NCI-H146 treated with DMSO at 0.1 percent for 48 hours (cell line): ENCODE measurements around the gene FHL3.

Experiments
- DNase-seq: peaks from one replicate; lab custom pipeline; 2025; ENCODE audit not compliant: unreplicated experiment; lab: John Stamatoyannopoulos, UW

FHL3 gene

GRCh38 chr1:38014724-38015424 is 9.6 kb upstream of the FHL3 start:
- no peak for DNase-seq

DNA sequence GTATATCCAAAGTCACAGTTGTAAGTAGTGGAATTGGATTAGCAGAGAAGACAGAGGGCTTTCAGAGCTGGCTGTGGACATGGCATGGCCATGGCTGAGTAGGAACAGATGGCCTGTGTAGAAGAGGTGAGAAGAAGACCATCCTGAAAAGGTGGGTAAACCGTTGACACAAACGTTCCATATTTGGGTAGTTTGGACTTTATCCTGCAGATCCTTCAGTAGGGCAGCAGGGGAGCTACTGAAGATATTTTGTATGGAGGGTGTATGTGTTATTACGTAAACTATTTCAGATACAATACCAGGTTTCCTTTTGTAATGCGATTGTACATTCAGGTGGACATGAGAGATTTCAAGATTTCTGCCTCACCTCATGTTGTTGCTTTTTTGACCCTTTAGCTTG is 8.9 kb upstream of the FHL3 start:
- DNase-seq, result no peak

- DNase-seq, result no peak
These were observed 7.9 kb upstream of the FHL3 start for GRCh38 chr1:38013227-38013622.

DNA sequence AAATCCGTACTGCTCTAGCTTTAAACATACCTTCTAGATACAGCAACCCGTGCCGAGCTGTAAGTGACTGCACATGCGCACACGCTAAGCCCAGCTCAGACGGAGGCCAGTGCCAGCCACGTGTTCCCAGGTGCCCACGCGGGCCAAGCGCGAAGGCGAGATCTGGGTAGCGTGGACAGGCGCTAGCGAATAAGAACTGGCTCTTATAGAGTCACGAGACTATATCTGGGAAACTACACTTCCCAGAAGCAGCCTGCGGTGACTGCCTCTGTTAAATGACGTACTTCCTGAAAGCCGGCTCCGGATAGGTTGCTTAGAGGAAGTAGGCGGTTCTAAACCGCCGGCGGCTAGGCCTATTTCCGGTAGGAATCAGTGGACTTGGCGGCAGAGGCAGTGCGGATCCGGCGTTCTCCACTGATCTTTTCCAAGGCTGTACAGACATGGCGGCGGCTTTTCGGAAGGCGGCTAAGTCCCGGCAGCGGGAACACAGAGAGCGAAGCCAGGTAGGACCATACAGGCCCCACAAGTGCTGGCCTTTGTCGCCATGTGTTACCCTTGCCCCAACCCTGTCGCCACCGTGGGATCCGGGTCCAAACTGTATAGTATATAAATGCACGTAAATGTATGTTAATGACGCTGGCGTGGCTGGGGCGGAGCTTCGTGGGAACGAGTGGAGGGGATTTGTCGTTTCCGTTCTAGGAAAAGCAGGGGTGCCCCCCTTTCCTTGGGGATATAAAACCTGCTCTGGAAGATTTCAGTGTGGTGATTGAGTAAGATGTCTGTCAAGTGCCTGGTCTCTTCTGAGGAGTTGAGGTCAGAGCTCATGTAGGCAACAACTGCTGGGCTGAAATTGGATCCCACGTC is 7.3 kb upstream of the FHL3 start, which contains the start of gene UTP11:
TSS of gene UTP11 (plus strand) at position 372 of the 864 bp plus-strand sequence. CDS start at position 441, 69 bp downstream.
- peak; percentile 92 for DNase-seq

DNA sequence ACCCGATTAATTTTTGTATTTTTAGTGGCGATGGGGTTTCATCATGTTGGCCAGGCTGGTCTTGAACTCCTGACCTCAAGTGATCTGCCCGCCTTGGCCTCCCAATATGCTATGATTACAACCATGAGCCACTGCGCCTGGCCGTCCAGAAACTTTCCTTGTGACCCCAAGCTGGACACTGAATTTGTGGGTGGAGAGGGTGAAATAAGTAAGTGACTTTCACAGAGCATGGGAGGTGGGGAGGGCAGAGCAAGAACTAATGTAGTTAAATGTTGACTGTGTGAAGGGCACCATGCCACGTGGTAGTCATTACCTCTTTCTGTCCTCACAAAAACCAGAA is 4.5 kb upstream of the FHL3 start:
- no peak for DNase-seq

DNA sequence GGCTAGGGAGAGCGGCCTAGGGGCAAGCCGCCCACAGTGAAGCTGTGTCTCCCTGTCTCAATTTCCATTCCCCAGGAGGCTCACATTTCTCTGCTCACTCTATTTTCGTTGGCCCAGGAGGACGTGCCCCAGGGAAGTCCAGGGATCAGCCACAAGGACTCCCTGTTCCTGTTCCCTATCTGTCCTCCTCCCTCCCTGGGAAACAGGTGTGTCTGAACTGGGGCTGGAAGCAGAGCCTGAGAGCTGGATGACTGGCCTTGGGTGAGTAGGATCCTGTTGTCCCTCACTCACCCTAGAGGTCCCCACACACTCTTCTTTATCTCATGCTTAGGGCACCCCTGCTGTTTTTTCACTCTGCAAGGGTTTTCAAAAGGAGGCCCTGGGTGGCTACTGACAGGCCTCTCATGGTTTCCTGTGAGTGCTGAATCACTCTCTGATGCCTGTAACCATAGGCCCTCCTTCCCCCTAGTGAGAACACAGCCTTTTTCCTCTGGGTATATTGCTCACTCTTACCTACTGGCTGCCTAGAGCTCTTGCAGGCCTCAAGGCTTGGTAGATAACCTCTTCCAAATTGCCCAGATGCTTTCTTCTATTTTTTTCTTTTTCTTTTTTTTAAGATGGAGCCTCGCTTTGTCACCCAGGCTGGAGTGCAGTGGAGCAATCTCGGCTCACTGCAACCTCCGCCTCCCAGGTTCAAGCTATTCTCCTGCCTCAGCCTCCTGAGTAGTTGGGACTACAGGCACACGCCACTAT is 4.0 kb upstream of the FHL3 start:
- peak; percentile 2 for DNase-seq

DNA sequence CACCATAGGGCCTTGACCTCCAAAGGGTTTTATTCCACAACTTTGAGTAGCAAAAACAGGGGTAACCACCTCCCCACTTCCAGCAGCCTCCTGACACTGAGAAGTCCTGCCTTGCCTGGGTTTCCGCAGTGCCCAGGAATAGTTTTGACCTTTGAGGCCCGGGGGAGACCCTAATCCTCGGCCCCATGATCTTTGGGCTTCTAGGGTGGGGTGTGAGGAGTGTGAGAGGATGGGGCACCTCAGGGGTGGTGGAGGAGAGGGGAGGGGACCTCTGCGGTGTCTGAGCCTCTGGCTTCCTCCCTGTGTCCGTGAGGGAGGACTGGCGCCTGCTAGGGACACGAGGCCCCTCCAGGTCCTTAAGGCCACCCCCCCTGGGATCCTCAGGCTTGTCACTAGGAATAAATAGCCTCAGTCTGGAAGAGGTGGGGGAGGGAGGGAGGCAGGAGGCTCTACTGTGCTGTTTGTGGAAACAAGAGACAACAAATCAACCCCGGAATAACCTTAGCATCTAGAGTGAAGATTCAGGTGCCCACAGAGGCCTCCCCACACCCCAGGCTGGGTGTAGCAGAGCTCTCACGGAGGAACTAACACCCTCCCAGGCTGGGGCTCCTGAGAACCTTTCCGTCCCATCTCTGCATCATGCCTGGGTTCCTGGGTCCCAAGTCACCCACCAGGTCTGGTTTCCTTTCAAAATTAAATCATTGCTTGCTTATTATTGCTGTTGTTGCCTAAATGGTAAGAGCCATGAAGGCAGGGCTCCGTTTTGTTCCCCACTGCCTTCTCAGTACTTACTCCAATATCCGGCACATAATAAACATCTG is 904 bp upstream of the FHL3 start:
- no peak for DNase-seq

GRCh38 chr1:38004284-38005108 is 818 bp downstream of the FHL3 start:
- no peak for DNase-seq

GRCh38 chr1:38003261-38004250 is 1.8 kb downstream of the FHL3 start:
- DNase-seq, result no peak

DNA sequence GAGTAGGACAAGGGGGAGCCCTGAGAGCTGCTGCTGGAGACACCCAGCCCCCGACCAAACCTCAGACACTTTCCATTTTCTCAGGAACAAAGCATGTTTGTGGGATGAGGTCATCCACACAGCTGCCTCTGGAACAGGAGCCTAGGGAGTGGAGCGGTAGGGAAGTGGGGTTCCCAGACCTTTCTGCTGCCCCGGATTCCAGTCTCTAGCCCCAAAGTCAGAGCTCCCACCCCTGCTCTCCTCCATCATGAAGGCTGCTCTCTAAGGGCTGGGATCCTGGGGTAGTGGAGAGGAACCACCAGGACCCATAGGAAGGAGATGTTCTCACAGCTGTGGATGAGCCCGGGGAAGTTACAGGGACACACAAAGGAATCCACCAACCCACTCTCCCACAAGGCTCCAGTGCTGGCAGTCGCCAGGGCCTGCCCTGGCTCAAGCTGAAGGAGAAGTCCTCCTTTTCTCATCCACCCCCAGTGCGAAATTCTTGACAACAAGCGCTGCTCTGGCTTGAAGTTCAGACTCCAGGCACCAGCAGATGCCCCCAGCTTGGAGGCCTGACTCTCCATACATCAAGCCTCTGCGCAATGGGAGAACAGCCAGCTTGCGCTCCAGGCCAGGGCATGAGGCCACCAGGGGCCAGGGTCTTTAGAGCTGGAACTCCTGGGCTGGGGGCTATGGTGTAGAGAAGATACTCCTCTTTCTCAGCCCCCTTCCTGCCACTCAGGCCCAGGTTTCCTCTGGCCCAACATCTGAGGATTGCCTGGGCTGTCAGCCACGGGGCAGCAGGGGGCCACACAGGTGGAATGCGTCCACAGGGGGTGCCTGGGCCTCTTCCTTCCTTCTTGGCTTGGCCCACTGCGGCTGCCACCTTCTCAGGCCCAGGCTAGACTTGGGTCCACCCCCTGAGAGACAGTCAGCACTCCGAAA is 4.5 kb downstream of the FHL3 start:
- DNase-seq, result no peak

- DNase-seq, result no peak
These were observed 5.1 kb downstream of the FHL3 start for GRCh38 chr1:38000233-38000528.

DNA sequence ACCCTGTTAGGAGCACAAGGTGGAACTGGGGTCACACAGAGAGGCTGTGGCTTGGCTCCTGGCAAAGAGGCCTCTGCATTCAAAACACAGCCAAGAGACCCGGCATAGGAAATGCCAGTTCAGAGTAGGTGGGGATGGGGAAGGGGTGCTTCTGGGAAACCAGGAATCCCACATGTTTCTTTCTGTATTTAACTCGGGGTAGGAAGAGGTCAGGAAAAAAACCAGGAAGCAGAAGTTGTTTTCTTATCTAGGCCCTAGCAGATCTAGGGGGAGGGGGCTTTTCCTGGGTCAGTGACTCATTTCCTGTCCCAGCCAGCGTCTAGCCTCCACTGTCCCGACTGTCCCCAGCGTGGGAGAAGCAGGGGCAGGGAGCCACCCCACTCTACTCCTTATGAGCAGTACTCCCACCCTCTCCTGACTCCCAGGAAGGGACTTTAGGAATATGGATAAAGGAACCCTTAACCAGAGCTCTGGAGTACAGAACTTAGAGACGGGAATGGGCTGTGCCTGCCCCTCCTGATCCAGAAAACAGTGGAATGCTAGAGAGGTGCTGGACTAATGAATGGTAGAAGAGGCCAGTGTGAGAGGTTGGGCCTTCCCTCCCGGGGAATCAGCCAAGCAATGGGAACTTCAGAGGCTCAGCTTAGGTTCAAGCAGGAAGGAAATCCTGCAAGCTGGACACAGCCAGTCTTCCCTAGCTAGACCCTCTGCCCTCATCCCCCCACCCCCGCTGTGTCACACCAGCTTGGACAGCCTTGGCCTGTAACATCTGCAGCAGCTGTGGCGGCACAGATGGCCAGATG is 5.7 kb downstream of the FHL3 start:
- DNase-seq, result no peak

DNA sequence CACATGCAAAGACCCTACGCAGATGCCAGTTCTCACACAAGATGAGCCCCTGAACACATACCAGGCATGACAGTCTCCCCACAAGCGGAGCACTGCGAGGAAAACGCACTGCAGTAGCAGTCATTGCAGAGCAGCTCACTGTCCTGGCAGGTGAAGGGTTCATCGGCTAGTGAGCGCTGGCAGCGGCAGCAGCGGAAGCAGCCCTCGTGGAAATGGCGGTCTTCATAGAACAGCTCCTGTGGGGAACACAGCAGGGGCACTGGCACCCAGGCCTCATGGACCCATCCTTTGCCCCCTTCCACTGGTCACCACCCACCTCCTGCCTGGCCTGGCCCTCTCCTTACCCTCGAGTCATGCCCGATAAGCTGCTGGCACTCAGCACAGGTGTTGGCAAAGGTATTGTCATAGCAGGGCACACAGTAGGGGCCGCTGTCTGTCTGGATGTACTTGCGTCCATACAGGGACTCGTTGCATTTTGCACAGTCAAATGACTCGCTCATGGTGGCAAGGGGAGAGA is 6.3 kb downstream of the FHL3 start:
- no peak for DNase-seq

- no peak for DNase-seq
These were observed 7.1 kb downstream of the FHL3 start for GRCh38 chr1:37998089-37998808.

GRCh38 chr1:37997256-37998088 is 7.8 kb downstream of the FHL3 start:
- no peak for DNase-seq
